Osteocyte (in vitro differentiated cells): ENCODE data around the gene AANAT. TPM values are rescaled to one million over a fixed set of nuclear protein-coding genes. Genes with fewer than 3 reads are reported as not detected.

ENCODE experiments used
- DNase-seq: peaks from one replicate; pipeline ENCODE4 v3.0.0; 2021; ENCODE audit warnings: mixed read lengths; ENCODE audit not compliant: unreplicated experiment; ENCODE audit errors: extremely low spot score
- H3K27ac Mint-ChIP-seq: one replicate; pipeline ENCODE4 v1.8.0; 2021; ENCODE audit warnings: mild to moderate bottlenecking, mixed read lengths; ENCODE audit not compliant: unreplicated experiment
- H3K27me3 Mint-ChIP-seq: one replicate; pipeline ENCODE4 v1.8.0; 2021; ENCODE audit warnings: mixed read lengths; ENCODE audit not compliant: unreplicated experiment
- H3K36me3 Mint-ChIP-seq: one replicate; pipeline ENCODE4 v1.8.0; 2021; ENCODE audit warnings: mixed read lengths; ENCODE audit not compliant: unreplicated experiment
- H3K4me1 Mint-ChIP-seq: one replicate; pipeline ENCODE4 v1.8.0; 2021; ENCODE audit warnings: mixed read lengths; ENCODE audit not compliant: unreplicated experiment
- H3K4me3 Mint-ChIP-seq: one replicate; pipeline ENCODE4 v1.8.0; 2021; ENCODE audit warnings: mild to moderate bottlenecking, moderate library complexity, mixed read lengths; ENCODE audit not compliant: unreplicated experiment
- H3K9me3 Mint-ChIP-seq: one replicate; pipeline ENCODE4 v1.8.0; 2021; ENCODE audit warnings: mixed read lengths; ENCODE audit not compliant: unreplicated experiment
- CTCF ChIP-seq: fragments of 200-600 bp; sonication (generic); IDR thresholded peaks from 2 replicates; pipeline ENCODE4 v1.5.0; 2021; ENCODE audit warnings: antibody characterized with exemption, mild to moderate bottlenecking, moderate library complexity
- total RNA-seq: library from RNA; stranded (reverse); gene quantifications from 2 replicates; pipeline ENCODE4 v1.2.1, GENCODE V29; 2021

The AANAT gene
- total RNA-seq, 1 donor from 2014 or later = not detected

GRCh38 chr17:76469076-76469990 lies 1.9 kb downstream of the AANAT start:
- TF ChIP-seq CTCF = no peak
- peaks cover 4% of the 10 kb centered on the region for H3K4me1 Mint-ChIP-seq
- no peak overlapping the region for H3K4me3 Mint-ChIP-seq
- H3K27me3 Mint-ChIP-seq = no peaks in the 10 kb centered on the region
- H3K27ac Mint-ChIP-seq = no peak overlapping the region
- H3K36me3 Mint-ChIP-seq = no peaks in the 10 kb centered on the region
- no peaks in the 10 kb centered on the region for H3K9me3 Mint-ChIP-seq
- DNase-seq = no peak

DNA sequence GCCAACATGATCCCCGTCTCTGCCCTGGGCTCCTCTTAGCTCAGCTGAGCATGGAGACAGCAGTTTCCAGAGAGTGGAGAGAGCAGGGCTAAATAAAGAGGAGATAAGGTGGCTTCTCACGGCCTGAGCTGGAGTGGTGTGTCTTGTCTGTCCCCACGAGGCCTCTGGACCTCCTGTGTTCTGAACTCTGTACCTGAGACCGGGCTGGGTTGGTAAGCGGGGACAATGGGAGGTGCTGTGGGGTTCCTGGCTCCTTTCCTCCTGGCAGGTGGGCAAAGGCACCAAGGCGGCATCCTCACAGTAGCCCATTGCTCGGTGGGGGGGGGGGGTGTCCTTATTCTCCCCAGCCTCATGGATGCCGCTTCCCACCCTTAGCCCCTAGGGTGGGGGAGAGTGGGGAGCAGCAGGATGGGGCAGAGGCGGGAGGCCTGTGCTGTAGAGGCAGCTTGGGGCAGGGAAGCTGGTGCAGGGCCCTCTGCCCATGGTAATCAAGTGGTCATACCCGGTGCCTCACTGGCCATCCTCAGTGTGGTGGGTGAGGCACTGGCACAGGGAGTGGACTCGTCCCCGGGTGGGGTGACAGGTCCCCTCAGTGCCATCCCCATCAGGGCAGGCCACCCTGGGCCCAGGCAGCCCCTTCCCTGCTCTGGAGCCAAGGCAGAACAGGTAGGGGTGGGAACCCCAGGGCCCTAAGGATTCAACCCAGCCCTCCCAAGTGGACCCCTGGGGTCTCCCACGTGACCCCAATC lies 2.8 kb downstream of the AANAT start:
- Mint-ChIP-seq H3K36me3 (no peaks in the 10 kb centered on the region), H3K9me3 (no peaks in the 10 kb centered on the region), H3K4me1 (peaks cover 4% of the 10 kb centered on the region), H3K27me3 (no peaks in the 10 kb centered on the region), H3K27ac (no peak overlapping the region), H3K4me3 (no peak overlapping the region)
- TF ChIP-seq CTCF = no peak
- no peak for DNase-seq

DNA sequence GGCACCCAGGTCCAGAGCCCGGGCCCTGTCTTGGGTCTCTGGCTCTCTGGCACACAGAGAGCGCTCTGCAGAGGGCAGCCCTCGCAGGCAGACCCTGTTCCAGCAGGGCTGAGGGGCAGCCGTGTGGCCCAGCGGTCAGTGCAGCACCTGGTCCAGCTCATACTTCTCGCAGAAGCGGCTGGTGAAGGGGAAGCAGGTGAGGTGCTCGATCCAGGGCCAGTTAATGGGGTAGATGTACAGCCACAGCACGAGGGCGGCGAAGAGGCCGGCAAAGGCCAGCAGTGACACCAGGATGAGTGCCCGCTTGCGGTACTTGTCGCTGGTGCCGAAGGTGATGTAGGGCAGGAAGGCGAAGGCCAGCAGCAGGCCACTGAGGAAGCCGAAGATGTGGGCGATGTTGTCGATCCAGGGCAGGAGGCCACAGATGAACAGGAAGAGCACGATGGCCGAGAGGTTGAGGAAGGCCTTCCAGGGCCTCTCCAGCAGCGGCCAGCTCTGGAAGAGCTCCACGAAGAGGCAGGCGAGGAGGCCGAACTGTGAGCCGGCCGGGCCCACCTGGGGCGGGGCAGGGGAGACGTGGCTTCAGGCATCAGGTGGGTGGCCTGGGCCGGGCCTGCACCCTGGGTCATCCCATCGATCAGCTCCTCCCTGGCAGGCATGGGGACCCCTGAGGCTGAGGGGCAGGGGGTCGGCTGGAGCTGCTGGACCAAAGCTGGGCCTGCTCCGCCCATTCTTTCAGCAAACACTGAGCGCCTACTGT lies 4.3 kb downstream of the AANAT start:
- Mint-ChIP-seq H3K27ac (no peak overlapping the region), H3K9me3 (no peaks in the 10 kb centered on the region), H3K4me1 (no peaks in the 10 kb centered on the region), H3K4me3 (no peak overlapping the region), H3K27me3 (no peaks in the 10 kb centered on the region), H3K36me3 (no peaks in the 10 kb centered on the region)
- no peak for DNase-seq
- TF ChIP-seq CTCF = no peak

DNA sequence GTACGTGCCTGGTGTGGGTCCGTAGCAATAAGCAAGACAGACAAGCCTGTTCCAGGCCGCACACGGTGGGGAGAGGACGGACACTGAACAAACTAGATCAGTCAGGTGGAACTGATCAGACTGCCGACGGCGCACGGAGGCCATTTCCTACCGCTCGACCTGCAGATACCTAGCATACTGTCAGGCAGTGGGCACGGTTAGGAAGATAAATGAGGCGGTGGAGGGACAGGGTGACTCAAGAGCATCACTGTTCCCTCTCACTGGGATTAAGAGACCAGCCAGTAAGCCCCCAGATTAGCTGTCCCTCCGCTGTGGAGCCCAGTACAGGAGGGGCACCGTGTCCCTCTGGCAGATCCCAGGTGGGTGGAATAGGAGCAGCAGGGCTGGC lies 4.8 kb downstream of the AANAT start:
- H3K9me3 Mint-ChIP-seq = no peaks in the 10 kb centered on the region
- H3K4me1 Mint-ChIP-seq = no peaks in the 10 kb centered on the region
- no peaks in the 10 kb centered on the region for H3K27me3 Mint-ChIP-seq
- H3K36me3 Mint-ChIP-seq = no peaks in the 10 kb centered on the region
- TF ChIP-seq CTCF = no peak
- DNase-seq = no peak
- H3K27ac Mint-ChIP-seq = no peak overlapping the region
- no peak overlapping the region for H3K4me3 Mint-ChIP-seq
